Neuronal stem cell (in vitro differentiated cells): ENCODE data around the gene ARHGEF26.

ENCODE experiments used
- DNase-seq: peaks from one replicate; pipeline ENCODE4 v3.0.0-alpha.2; 2013; ENCODE audit warnings: low spot score
- H2AFZ ChIP-seq: one replicate; pipeline ENCODE4 v1.6.1; 2013; ENCODE audit warnings: mild to moderate bottlenecking, low read length, inconsistent platforms
- H2AK5ac ChIP-seq: 2 replicates; pipeline ENCODE4 v1.6.1; 2013; ENCODE audit warnings: low read depth, mild to moderate bottlenecking, inconsistent platforms, low read length, moderate library complexity, mixed read lengths
- H2BK120ac ChIP-seq: 2 replicates; pipeline ENCODE4 v1.6.1; 2013; ENCODE audit warnings: low read depth, mild to moderate bottlenecking, inconsistent platforms, low read length, moderate library complexity, mixed read lengths
- H2BK12ac ChIP-seq: one replicate; pipeline ENCODE4 v1.6.1; 2013; ENCODE audit warnings: low read length, inconsistent platforms
- H2BK15ac ChIP-seq: 2 replicates; pipeline ENCODE4 v1.6.1; 2013; ENCODE audit warnings: mild to moderate bottlenecking, low read length, inconsistent platforms, mixed read lengths
- H2BK5ac ChIP-seq: one replicate; pipeline ENCODE4 v1.6.1; 2013; ENCODE audit warnings: inconsistent platforms, mild to moderate bottlenecking, low read length, moderate library complexity
- H3K14ac ChIP-seq: one replicate; pipeline ENCODE4 v1.6.1; 2013; ENCODE audit warnings: low read length, inconsistent platforms
- H3K18ac ChIP-seq: 2 replicates; pipeline ENCODE4 v1.6.1; 2013; ENCODE audit warnings: low read length, inconsistent platforms
- H3K23ac ChIP-seq: 2 replicates; pipeline ENCODE4 v1.6.1; 2013; ENCODE audit warnings: low read depth, mild to moderate bottlenecking, mixed read lengths, low read length, inconsistent platforms; ENCODE audit not compliant: poor library complexity
- H3K27ac ChIP-seq: replicated peaks from 3 replicates; pipeline ENCODE4 v1.5.1; 2013; ENCODE audit warnings: low read length, inconsistent platforms
- H3K27me3 ChIP-seq, 3 experiments: 2 replicates each; pipeline ENCODE4 v1.6.1; 2013; ENCODE audit warnings: low read length in 3 of 3, mild to moderate bottlenecking in 2 of 3, inconsistent platforms in 1 of 3, low read depth in 1 of 3, mixed read lengths in 1 of 3, moderate library complexity in 1 of 3; ENCODE audit not compliant: control insufficient read depth in 3 of 3, insufficient read depth in 3 of 3
- H3K36me3 ChIP-seq, 2 donors: replicated peaks in 1 of 2; 2 replicates each; pipeline ENCODE4 v1.6.1; 2013; ENCODE audit warnings: low read length in 2 of 2; ENCODE audit not compliant: control insufficient read depth in 2 of 2, insufficient read depth in 2 of 2
- H3K4ac ChIP-seq: 2 replicates; pipeline ENCODE4 v1.6.1; 2013; ENCODE audit warnings: inconsistent platforms, mild to moderate bottlenecking, low read length, moderate library complexity
- H3K4me1 ChIP-seq, 2 donors: 1 replicate in 1 of 2; 2 replicates in 1 of 2; pipeline ENCODE4 v1.6.1; 2013; ENCODE audit warnings: low read length in 2 of 2, low read depth in 1 of 2; ENCODE audit not compliant: control insufficient read depth in 2 of 2, insufficient read depth in 1 of 2
- H3K4me2 ChIP-seq: one replicate; pipeline ENCODE4 v1.6.1; 2013; ENCODE audit warnings: mild to moderate bottlenecking, low read length, inconsistent platforms; ENCODE audit not compliant: insufficient read depth, poor library complexity, severe bottlenecking
- H3K4me3 ChIP-seq, 2 donors: 2 replicates each; pipeline ENCODE4 v1.5.1; 2013; ENCODE audit warnings: low read length in 2 of 2, mild to moderate bottlenecking in 2 of 2, inconsistent platforms in 1 of 2, moderate library complexity in 1 of 2
- H3K79me1 ChIP-seq: one replicate; pipeline ENCODE4 v1.6.1; 2013; ENCODE audit warnings: low read depth, mild to moderate bottlenecking, inconsistent platforms, low read length, moderate library complexity
- H3K9ac ChIP-seq: one replicate; pipeline ENCODE4 v1.6.1; 2013; ENCODE audit warnings: mild to moderate bottlenecking, low read depth, low read length, inconsistent platforms; ENCODE audit not compliant: poor library complexity
- H3K9me3 ChIP-seq, 2 donors: replicated peaks in 1 of 2; 2 replicates each; pipeline versions ENCODE3 to v1.6.1; 2013; ENCODE audit warnings: low read length in 2 of 2, mild to moderate bottlenecking in 2 of 2, inconsistent platforms in 1 of 2, low read depth in 1 of 2, mixed read lengths in 1 of 2, moderate library complexity in 1 of 2; ENCODE audit not compliant: control insufficient read depth in 2 of 2, insufficient read depth in 1 of 2
- H4K8ac ChIP-seq: one replicate; pipeline ENCODE4 v1.6.1; 2013; ENCODE audit warnings: low read depth, mild to moderate bottlenecking, inconsistent platforms, low read length, moderate library complexity
- H4K91ac ChIP-seq: one replicate; pipeline ENCODE4 v1.6.1; 2013; ENCODE audit warnings: low read length, low read depth, mild to moderate bottlenecking, inconsistent platforms; ENCODE audit not compliant: poor library complexity
- WGBS, 2 donors: extraction: QIAGEN DNeasy Blood & Tissue Kit; methylation state at CpG; one replicate each; pipeline ENCODE4 v1.1.7; 2013; ENCODE audit warnings: missing lambda C conversion rate in 2 of 2, mixed read lengths in 1 of 2; ENCODE audit not compliant: insufficient read length in 2 of 2, insufficient replicate concordance in 1 of 2; ENCODE audit errors: extremely low coverage in 2 of 2; 5-methylcytosine and 5-hydroxymethylcytosine counted together

ARHGEF26 gene

GRCh38 chr3:154144825-154145465 lies 23.8 kb downstream of the ARHGEF26 start:
- Histone ChIP-seq H3K4me1 (peaks cover 16 to 33% of the 10 kb centered on the region in 2 donors), H2BK15ac (no peak overlapping the region), H4K8ac (no peak overlapping the region), H3K23ac (no peak overlapping the region), H3K9ac (no peak overlapping the region), H2BK5ac (no peak overlapping the region), H2AK5ac (no peak overlapping the region), H3K4ac (no peak overlapping the region), H2AFZ (no peak overlapping the region), H3K4me3 (no peak overlapping the region), H2BK12ac (no peak overlapping the region), H3K27me3 (no peaks in the 10 kb centered on the region), H3K79me1 (no peaks in the 10 kb centered on the region), H2BK120ac (no peak overlapping the region), H3K9me3 (no peaks in the 10 kb centered on the region), H3K27ac (no peak overlapping the region), H4K91ac (no peak overlapping the region), H3K14ac (no peak overlapping the region), H3K18ac (no peak overlapping the region), H3K36me3 (peaks cover 0 to 11% of the 10 kb centered on the region in 2 donors), H3K4me2 (no peak overlapping the region)
- no CpG with 5 or more reads among the region's 1 CpG for WGBS, 2 donors
- no peak for DNase-seq

DNA sequence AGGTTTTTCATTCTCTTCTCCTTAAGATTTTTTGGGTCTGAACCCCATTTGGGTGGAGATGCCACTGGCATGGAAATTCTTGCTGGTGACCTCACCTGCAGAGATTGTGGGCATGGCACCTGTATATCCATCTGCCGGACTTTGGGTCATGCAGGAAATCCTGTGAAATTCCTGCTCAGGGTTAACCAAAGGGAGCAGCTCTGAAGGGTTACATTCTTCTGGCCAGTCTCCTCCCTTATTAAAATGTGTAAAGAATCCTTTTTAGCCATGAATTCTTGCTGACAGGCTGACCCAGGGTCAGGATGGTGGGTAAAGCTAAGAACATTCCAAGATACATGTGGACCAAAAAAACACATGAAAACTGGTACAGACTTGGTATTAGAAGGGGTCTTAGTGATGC lies 27.4 kb downstream of the ARHGEF26 start:
- no peak overlapping the region for H3K4me2 ChIP-seq
- H3K27ac ChIP-seq = no peak overlapping the region
- no peak overlapping the region for H3K4ac ChIP-seq
- no peak overlapping the region for H3K18ac ChIP-seq
- WGBS, 2 donors = no CpG with 5 or more reads among the region's 1 CpG
- no peak overlapping the region for H2BK15ac ChIP-seq
- H3K23ac ChIP-seq = no peak overlapping the region
- no peak overlapping the region for H4K8ac ChIP-seq
- no peak overlapping the region for H2AFZ ChIP-seq
- H3K36me3 ChIP-seq = peaks cover 0 to 46% of the 10 kb centered on the region in 2 donors
- no peaks in the 10 kb centered on the region for H3K9me3 ChIP-seq
- no peak overlapping the region for H3K14ac ChIP-seq
- H2BK120ac ChIP-seq = no peak overlapping the region
- no peak overlapping the region for H2BK5ac ChIP-seq
- H3K27me3 ChIP-seq = no peaks in the 10 kb centered on the region
- no peak overlapping the region for H2BK12ac ChIP-seq
- no peak overlapping the region for H3K9ac ChIP-seq
- H2AK5ac ChIP-seq = no peak overlapping the region
- no peak for DNase-seq
- no peak overlapping the region for H3K4me3 ChIP-seq
- no peak overlapping the region for H4K91ac ChIP-seq
- no peaks in the 10 kb centered on the region for H3K79me1 ChIP-seq
- peaks cover 17 to 33% of the 10 kb centered on the region in 2 donors for H3K4me1 ChIP-seq

DNA sequence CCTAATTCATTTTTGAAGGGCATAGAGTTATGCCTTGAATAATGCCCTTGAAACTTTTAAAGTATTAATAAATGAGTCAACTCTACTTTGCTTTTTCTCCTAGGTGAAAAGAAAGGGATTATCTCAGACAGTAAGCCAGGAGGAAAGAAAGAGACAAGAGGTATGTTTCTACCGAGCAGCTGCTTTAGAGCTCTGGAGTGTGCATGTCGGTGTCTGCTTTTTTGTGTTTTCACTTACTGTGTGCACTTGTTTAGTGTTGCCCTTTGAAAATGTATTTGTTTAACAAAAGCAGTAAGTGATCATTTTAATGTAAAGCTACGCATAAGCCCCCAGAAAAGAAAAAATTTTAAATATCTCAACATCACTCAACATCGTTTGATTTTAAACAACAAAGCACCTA lies 28.1 kb downstream of the ARHGEF26 start:
- Histone ChIP-seq H3K36me3 (peaks cover 0 to 52% of the 10 kb centered on the region in 2 donors), H2AFZ (no peak overlapping the region), H3K4ac (no peak overlapping the region), H3K9me3 (no peaks in the 10 kb centered on the region), H3K27ac (no peak overlapping the region), H2AK5ac (no peak overlapping the region), H3K27me3 (no peaks in the 10 kb centered on the region), H3K4me1 (peaks cover 16 to 25% of the 10 kb centered on the region in 2 donors), H4K8ac (no peak overlapping the region), H4K91ac (no peak overlapping the region), H2BK5ac (no peak overlapping the region), H2BK12ac (no peak overlapping the region), H2BK120ac (no peak overlapping the region), H3K4me2 (no peak overlapping the region), H3K23ac (no peak overlapping the region), H3K14ac (no peak overlapping the region), H3K4me3 (no peak overlapping the region), H2BK15ac (no peak overlapping the region), H3K79me1 (no peaks in the 10 kb centered on the region), H3K18ac (no peak overlapping the region), H3K9ac (no peak overlapping the region)
- DNase-seq = no peak
- WGBS, 2 donors = no CpG with 5 or more reads among the region's 4 CpGs

GRCh38 chr3:154151969-154152368 lies 30.8 kb downstream of the ARHGEF26 start:
- Histone ChIP-seq H3K27ac (no peak overlapping the region), H3K23ac (no peak overlapping the region), H3K4me3 (no peak overlapping the region), H3K4me2 (no peak overlapping the region), H3K4me1 (peaks cover 9 to 10% of the 10 kb centered on the region in 2 donors), H4K8ac (no peak overlapping the region), H3K36me3 (peaks cover 0 to 57% of the 10 kb centered on the region in 2 donors), H3K27me3 (no peaks in the 10 kb centered on the region), H3K4ac (no peak overlapping the region), H3K79me1 (no peaks in the 10 kb centered on the region), H3K14ac (no peak overlapping the region), H3K9me3 (no peaks in the 10 kb centered on the region), H3K18ac (no peak overlapping the region), H2BK12ac (no peak overlapping the region), H2BK5ac (no peak overlapping the region), H2BK120ac (no peak overlapping the region), H3K9ac (no peak overlapping the region), H2AFZ (no peak overlapping the region), H4K91ac (no peak overlapping the region), H2AK5ac (no peak overlapping the region), H2BK15ac (no peak overlapping the region)
- no CpG with 5 or more reads among the region's 1 CpG for WGBS, 2 donors
- no peak for DNase-seq
